Keratinocyte (primary cell): ENCODE results near the gene IFNA17.

ENCODE experiments used
- EZH2 ChIP-seq: IDR thresholded peaks from one replicate; pipeline ENCODE4 v1.6.1; 2012; ENCODE audit warnings: inconsistent platforms, mild to moderate bottlenecking, low read length, moderate library complexity
- TF ChIP-seq, protein P1 (sequence below), 3 experiments: IDR thresholded peaks in 1 of 3; conservative IDR thresholded peaks in 1 of 3; optimal IDR thresholded peaks in 1 of 3; 2 replicates in 2 of 3; 3 replicates in 1 of 3; pipeline versions ENCODE3 to v1.5.1; 2011; ENCODE audit warnings: low read length in 3 of 3, mild to moderate bottlenecking in 3 of 3, moderate library complexity in 2 of 3, control low read depth in 1 of 3, inconsistent platforms in 1 of 3; ENCODE audit not compliant: insufficient read depth in 2 of 3; ENCODE audit errors: extremely low read depth in 1 of 3

DNA sequence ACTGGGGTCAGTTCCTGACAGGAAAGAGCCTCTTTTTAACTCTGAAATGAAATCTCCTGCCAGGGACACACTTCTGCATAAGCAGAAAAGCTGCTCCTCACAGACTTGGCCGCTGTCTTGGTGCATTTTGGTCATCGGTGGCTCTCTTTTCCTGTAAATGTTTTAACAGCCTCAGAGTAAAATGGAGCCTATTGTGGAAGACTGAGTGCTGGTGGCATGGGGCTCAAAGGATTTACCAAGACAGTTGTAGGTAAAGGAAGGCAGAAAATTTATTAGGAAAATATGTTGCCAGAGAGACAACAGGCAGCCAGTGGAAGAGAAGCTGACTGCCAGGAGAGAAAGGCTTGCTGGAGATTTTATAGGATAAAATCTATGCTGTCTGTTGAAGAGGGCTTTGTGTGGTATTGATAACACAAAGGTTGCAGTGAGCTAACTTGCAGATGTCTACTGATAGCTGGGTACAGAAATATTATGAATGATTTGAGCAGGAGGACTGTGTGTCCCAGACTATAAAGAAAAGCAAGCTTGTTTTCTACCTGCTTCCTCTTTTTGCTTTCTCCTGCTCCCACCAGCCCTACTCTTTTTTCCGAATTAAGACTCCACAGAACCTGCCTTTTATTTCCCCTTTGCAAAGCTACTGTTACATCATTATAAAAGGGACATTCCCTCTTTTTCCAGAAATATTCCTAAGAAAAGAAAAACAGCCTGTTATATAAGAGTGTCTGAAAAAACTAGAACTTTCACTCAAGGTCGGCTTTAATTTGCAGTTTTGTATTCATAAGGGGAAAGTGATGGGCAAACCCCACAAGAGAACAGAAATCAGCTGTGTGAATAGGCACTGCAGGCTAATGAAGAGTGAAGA lies 39.7 kb upstream of the IFNA17 start:
- TF ChIP-seq EZH2, result no peak
- TF ChIP-seq, protein P1, sequence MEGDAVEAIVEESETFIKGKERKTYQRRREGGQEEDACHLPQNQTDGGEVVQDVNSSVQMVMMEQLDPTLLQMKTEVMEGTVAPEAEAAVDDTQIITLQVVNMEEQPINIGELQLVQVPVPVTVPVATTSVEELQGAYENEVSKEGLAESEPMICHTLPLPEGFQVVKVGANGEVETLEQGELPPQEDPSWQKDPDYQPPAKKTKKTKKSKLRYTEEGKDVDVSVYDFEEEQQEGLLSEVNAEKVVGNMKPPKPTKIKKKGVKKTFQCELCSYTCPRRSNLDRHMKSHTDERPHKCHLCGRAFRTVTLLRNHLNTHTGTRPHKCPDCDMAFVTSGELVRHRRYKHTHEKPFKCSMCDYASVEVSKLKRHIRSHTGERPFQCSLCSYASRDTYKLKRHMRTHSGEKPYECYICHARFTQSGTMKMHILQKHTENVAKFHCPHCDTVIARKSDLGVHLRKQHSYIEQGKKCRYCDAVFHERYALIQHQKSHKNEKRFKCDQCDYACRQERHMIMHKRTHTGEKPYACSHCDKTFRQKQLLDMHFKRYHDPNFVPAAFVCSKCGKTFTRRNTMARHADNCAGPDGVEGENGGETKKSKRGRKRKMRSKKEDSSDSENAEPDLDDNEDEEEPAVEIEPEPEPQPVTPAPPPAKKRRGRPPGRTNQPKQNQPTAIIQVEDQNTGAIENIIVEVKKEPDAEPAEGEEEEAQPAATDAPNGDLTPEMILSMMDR (optimal IDR thresholded peaks at IDR 0.05 in 1 of 3, IDR thresholded peaks at IDR 0.05 in 1 of 3, conservative IDR thresholded peaks at IDR 0.05 in 1 of 3; ENCODE audit: extremely low read depth in 1 of 3, insufficient read depth in 2 of 3, low read length in 3 of 3), result no peak
